HL-60/S4 treated with phorbol 12-myristate 13-acetate at 8.2 ng/mL for 4 days and 3 days (cell line): Measurements from ENCODE around the gene SLC7A14.

Experiments used
- in situ Hi-C: fragments of 300-500 bp; cut with MboI; formaldehyde crosslinking; loops from 2 replicates; pipeline ENCODE4 v1.15.0; 2022; ENCODE audit warnings: low sequenced_read_pairs

Gene SLC7A14

GRCh38 chr3:170585937-170586310, at the start of gene SLC7A14:
Gene SLC7A14, minus strand, starts transcription at chr3:170586075. Its CDS starts 59,139 bp downstream, at chr3:170526936.
- in situ Hi-C loops, result no loop called here

GRCh38 chr3:170635385-170635735, 49.5 kb upstream of the SLC7A14 start:
- in situ Hi-C loops, result no loop called here

GRCh38 chr3:170634663-170635384, 48.9 kb upstream of the SLC7A14 start:
- in situ Hi-C loops, result no loop called here

GRCh38 chr3:170633573-170633972, 47.7 kb upstream of the SLC7A14 start:
- in situ Hi-C loops, result no loop called here

GRCh38 chr3:170632780-170633179, 46.9 kb upstream of the SLC7A14 start:
- in situ Hi-C loops, result no loop called here

- in situ Hi-C loops, result no loop called here
Measured at GRCh38 chr3:170631755-170632488, 46.0 kb upstream of the SLC7A14 start.

- in situ Hi-C loops, result no loop called here
Measured at GRCh38 chr3:170623524-170623923, 37.6 kb upstream of the SLC7A14 start.

- in situ Hi-C loops, result no loop called here
Measured at GRCh38 chr3:170622369-170623159, 36.7 kb upstream of the SLC7A14 start.

- in situ Hi-C loops, result no loop called here
Measured at GRCh38 chr3:170621256-170621655, 35.4 kb upstream of the SLC7A14 start.

- in situ Hi-C loops, result no loop called here
Measured at GRCh38 chr3:170614214-170614966, 28.5 kb upstream of the SLC7A14 start.

- in situ Hi-C loops, result no loop called here
Measured at GRCh38 chr3:170611751-170612150, 25.9 kb upstream of the SLC7A14 start.

- in situ Hi-C loops, result no loop called here
Measured at GRCh38 chr3:170610321-170610884, 24.5 kb upstream of the SLC7A14 start.

- in situ Hi-C loops, result no loop called here
Measured at GRCh38 chr3:170608475-170608874, 22.6 kb upstream of the SLC7A14 start.

- in situ Hi-C loops, result no loop called here
Measured at GRCh38 chr3:170606675-170607074, 20.8 kb upstream of the SLC7A14 start.

GRCh38 chr3:170605490-170605889, 19.6 kb upstream of the SLC7A14 start:
- in situ Hi-C loops, result no loop called here

- in situ Hi-C loops, result no loop called here
Measured at GRCh38 chr3:170603770-170604510, 18.1 kb upstream of the SLC7A14 start.

- in situ Hi-C loops, result no loop called here
Measured at GRCh38 chr3:170602556-170602955, 16.7 kb upstream of the SLC7A14 start.

- in situ Hi-C loops, result no loop called here
Measured at GRCh38 chr3:170600005-170600624, 14.2 kb upstream of the SLC7A14 start.

- in situ Hi-C loops, result no loop called here
Measured at GRCh38 chr3:170599091-170599490, 13.2 kb upstream of the SLC7A14 start.
